ENCODE measurements around the gene EDAR. TPM values are rescaled to one million over a fixed set of nuclear protein-coding genes. Genes with fewer than 3 reads are reported as not detected.

Gene EDAR
- total RNA-seq, 5 donors from 2014 or later (not counting 1 experiment from before 2014, with no cell fraction given): 5.2 to 15.6 (median 7.4) TPM

GRCh38 chr2:108994178-108994577 is 5.2 kb upstream of the EDAR start:
- H3K27me3 Mint-ChIP-seq: peaks cover 0 to under 1% of the 10 kb centered on the region in 2 donors
- H3K4me3 Mint-ChIP-seq: no peak overlapping the region

GRCh38 chr2:108993095-108993937 is 4.3 kb upstream of the EDAR start:
- no peak overlapping the region for H3K27ac Mint-ChIP-seq
- peaks cover 0 to 12% of the 10 kb centered on the region in 2 experiments for H3K27me3 ChIP-seq (replicated peaks in 1 of 2; ENCODE audit: control insufficient read depth in 2 of 2, extremely low read depth in 1 of 2, insufficient read depth in 2 of 2, low read length in 1 of 2)
- no peaks in the 10 kb centered on the region for H3K36me3 ChIP-seq (ENCODE audit: control insufficient read depth in 2 of 2, extremely low read depth in 1 of 2, insufficient read depth in 1 of 2, low read length in 1 of 2)
- H3K9me3 ChIP-seq: no peaks in the 10 kb centered on the region
- no peaks in the 10 kb centered on the region for H3K9me3 Mint-ChIP-seq
- H3K4me3 Mint-ChIP-seq: no peak overlapping the region
- peaks cover 17 to 36% (median 26%) of the 10 kb centered on the region in 3 donors for H3K4me1 Mint-ChIP-seq
- no peak for ATAC-seq (replicated peaks in 1 of 4)
- CTCF ChIA-PET: interaction anchor here in 1 of 2 donors (0.6 kb wide), 1 partner anchor 16 kb away, joined by 3 read pairs; no protein-coding TSS in a partner anchor
- no peak for DNase-seq
- H3K36me3 Mint-ChIP-seq: no peaks in the 10 kb centered on the region
- no peak overlapping the region for H3K4me3 ChIP-seq (ENCODE audit: control insufficient read depth in 1 of 2, extremely low read depth in 1 of 2, low read length in 1 of 2)
- peaks cover 7 to 22% of the 10 kb centered on the region in 2 experiments for H3K4me1 ChIP-seq (ENCODE audit: control insufficient read depth in 1 of 2, extremely low read depth in 1 of 2, insufficient read depth in 2 of 2, low read length in 2 of 2)
- H3K27ac ChIP-seq (ENCODE audit: low read length): no peak overlapping the region
- peaks cover 0 to 3% of the 10 kb centered on the region in 2 donors for H3K27me3 Mint-ChIP-seq
- 89% methylated on average over 7 of the region's 8 CpGs for WGBS (ENCODE audit: insufficient coverage)
- POLR2A ChIA-PET: interaction anchor here in 1 of 2 donors (0.6 kb wide), 1 partner anchor 369 kb away, joined by 3 read pairs; no protein-coding TSS in a partner anchor

More at GRCh38 chr2:108994178-108994577, 5.2 kb upstream of the EDAR start:
- no peak for DNase-seq
- Histone ChIP-seq H3K27ac (ENCODE audit: low read length) (no peak overlapping the region), H3K9me3 (no peaks in the 10 kb centered on the region), H3K4me1 (ENCODE audit: control insufficient read depth in 1 of 2, extremely low read depth in 1 of 2, insufficient read depth in 2 of 2, low read length in 2 of 2) (peaks cover 7 to 13% of the 10 kb centered on the region in 2 experiments), H3K36me3 (ENCODE audit: control insufficient read depth in 2 of 2, extremely low read depth in 1 of 2, insufficient read depth in 1 of 2, low read length in 1 of 2) (no peaks in the 10 kb centered on the region), H3K27me3 (replicated peaks in 1 of 2; ENCODE audit: control insufficient read depth in 2 of 2, extremely low read depth in 1 of 2, insufficient read depth in 2 of 2, low read length in 1 of 2) (peaks cover 0 to 3% of the 10 kb centered on the region in 2 experiments), H3K4me3 (ENCODE audit: control insufficient read depth in 1 of 2, extremely low read depth in 1 of 2, low read length in 1 of 2) (no peak overlapping the region)
- peaks cover 13 to 34% (median 17%) of the 10 kb centered on the region in 3 donors for H3K4me1 Mint-ChIP-seq
- no peak overlapping the region for H3K27ac Mint-ChIP-seq
- no peak for ATAC-seq (replicated peaks in 1 of 4)
- ChIA-PET POLR2A (no interaction called here), CTCF (interaction anchor here in 1 of 2 donors (0.6 kb wide), 1 partner anchor 9 kb away, joined by 6 read pairs; no protein-coding TSS in a partner anchor)
- no peaks in the 10 kb centered on the region for H3K36me3 Mint-ChIP-seq
- no CpG with 5 or more reads among the region's 6 CpGs for WGBS (ENCODE audit: insufficient coverage)
- H3K9me3 Mint-ChIP-seq: no peaks in the 10 kb centered on the region

GRCh38 chr2:108988076-108988795 is 784 bp downstream of the EDAR start:
- Mint-ChIP-seq H3K4me3 (peak overlapping the region; percentile 85 to 94 (median 88)), H3K27me3 (peaks cover 0 to 10% of the 10 kb centered on the region in 2 donors), H3K27ac (peak overlapping the region; percentile 90 to 93), H3K36me3 (no peaks in the 10 kb centered on the region), H3K4me1 (peaks cover 54 to 78% (median 70%) of the 10 kb centered on the region in 3 donors), H3K9me3 (no peaks in the 10 kb centered on the region)
- CTCF ChIA-PET: interaction anchor here (0.8 to 1.0 kb wide), 5 partner anchors 39 to 522 kb away, joined by 3 to 4 read pairs (median 3); no protein-coding TSS in a partner anchor
- ATAC-seq (replicated peaks in 1 of 4) (peak; percentile 35 to 47 (median 42)), DNase-seq (peak in 5 of 35 experiments; percentile 9 to 28 (median 18))
- H3K9me3 ChIP-seq: no peaks in the 10 kb centered on the region
- no peak overlapping the region for H3K27ac ChIP-seq (ENCODE audit: low read length)
- peak overlapping the region; percentile 49 to 71 for H3K4me3 ChIP-seq (ENCODE audit: control insufficient read depth in 1 of 2, extremely low read depth in 1 of 2, low read length in 1 of 2)
- 61% methylated on average over 18 of the region's 19 CpGs for WGBS (ENCODE audit: insufficient coverage)
- POLR2A ChIA-PET: no interaction called here
- peaks cover 0 to 3% of the 10 kb centered on the region in 2 donors for H3K36me3 ChIP-seq (ENCODE audit: control insufficient read depth in 2 of 2, extremely low read depth in 1 of 2, insufficient read depth in 1 of 2, low read length in 1 of 2)
- peaks cover 24 to 51% of the 10 kb centered on the region in 2 experiments for H3K4me1 ChIP-seq (ENCODE audit: control insufficient read depth in 1 of 2, extremely low read depth in 1 of 2, insufficient read depth in 2 of 2, low read length in 2 of 2)
- peaks cover 0 to 24% of the 10 kb centered on the region in 2 experiments for H3K27me3 ChIP-seq (replicated peaks in 1 of 2; ENCODE audit: control insufficient read depth in 2 of 2, extremely low read depth in 1 of 2, insufficient read depth in 2 of 2, low read length in 1 of 2)

GRCh38 chr2:108986916-108987510 is 2.0 kb downstream of the EDAR start:
- ChIA-PET POLR2A (interaction anchor here in 1 of 2 donors (0.7 kb wide), 1 partner anchor 29 kb away, joined by 4 read pairs; no protein-coding TSS in a partner anchor), CTCF (interaction anchor here (0.8 to 1.7 kb wide), 6 partner anchors 27 to 133 kb away, joined by 3 to 6 read pairs (median 3); no protein-coding TSS in a partner anchor)
- DNase-seq: peak in 34 of 35 experiments; percentile 9 to 77 (median 46)
- Mint-ChIP-seq H3K4me1 (peaks cover 59 to 78% (median 71%) of the 10 kb centered on the region in 3 donors), H3K4me3 (peak overlapping the region; percentile 85 to 94 (median 88)), H3K9me3 (no peaks in the 10 kb centered on the region), H3K27ac (peak overlapping the region; percentile 79 to 90), H3K36me3 (no peaks in the 10 kb centered on the region), H3K27me3 (peaks cover 0 to 10% of the 10 kb centered on the region in 2 donors)
- peak; percentile 45 to 81 (median 70) for ATAC-seq (replicated peaks in 1 of 4)
- Histone ChIP-seq H3K9me3 (no peaks in the 10 kb centered on the region), H3K27ac (ENCODE audit: low read length) (no peak overlapping the region), H3K4me1 (ENCODE audit: control insufficient read depth in 1 of 2, extremely low read depth in 1 of 2, insufficient read depth in 2 of 2, low read length in 2 of 2) (peaks cover 24 to 45% of the 10 kb centered on the region in 2 experiments), H3K4me3 (ENCODE audit: control insufficient read depth in 1 of 2, extremely low read depth in 1 of 2, low read length in 1 of 2) (peak overlapping the region; percentile 3 to 52), H3K36me3 (ENCODE audit: control insufficient read depth in 2 of 2, extremely low read depth in 1 of 2, insufficient read depth in 1 of 2, low read length in 1 of 2) (peaks cover 0 to 3% of the 10 kb centered on the region in 2 donors), H3K27me3 (replicated peaks in 1 of 2; ENCODE audit: control insufficient read depth in 2 of 2, extremely low read depth in 1 of 2, insufficient read depth in 2 of 2, low read length in 1 of 2) (peaks cover 0 to 24% of the 10 kb centered on the region in 2 experiments)
- 55% methylated on average over 5 of the region's 7 CpGs for WGBS (ENCODE audit: insufficient coverage)

- H3K27ac Mint-ChIP-seq: peak overlapping the region in 1 of 2 donors; percentile 61
- Histone ChIP-seq H3K9me3 (no peaks in the 10 kb centered on the region), H3K27ac (ENCODE audit: low read length) (no peak overlapping the region), H3K27me3 (replicated peaks in 1 of 2; ENCODE audit: control insufficient read depth in 2 of 2, extremely low read depth in 1 of 2, insufficient read depth in 2 of 2, low read length in 1 of 2) (peaks cover 0 to 19% of the 10 kb centered on the region in 2 experiments), H3K4me1 (ENCODE audit: control insufficient read depth in 1 of 2, extremely low read depth in 1 of 2, insufficient read depth in 2 of 2, low read length in 2 of 2) (peaks cover 30 to 48% of the 10 kb centered on the region in 2 experiments), H3K4me3 (ENCODE audit: control insufficient read depth in 1 of 2, extremely low read depth in 1 of 2, low read length in 1 of 2) (peak overlapping the region in 1 of 2 donors; percentile 6), H3K36me3 (ENCODE audit: control insufficient read depth in 2 of 2, extremely low read depth in 1 of 2, insufficient read depth in 1 of 2, low read length in 1 of 2) (peaks cover 0 to 3% of the 10 kb centered on the region in 2 donors)
- DNase-seq (no peak), ATAC-seq (replicated peaks in 1 of 4) (no peak)
- POLR2A ChIA-PET: no interaction called here
- CTCF ChIA-PET: no interaction called here
- H3K36me3 Mint-ChIP-seq: no peaks in the 10 kb centered on the region
- H3K27me3 Mint-ChIP-seq: peaks cover 0 to 7% of the 10 kb centered on the region in 2 donors
- H3K9me3 Mint-ChIP-seq: no peaks in the 10 kb centered on the region
- H3K4me1 Mint-ChIP-seq: peaks cover 72 to 85% (median 81%) of the 10 kb centered on the region in 3 donors
- 88% methylated on average over 10 of the region's 13 CpGs for WGBS (ENCODE audit: insufficient coverage)
- H3K4me3 Mint-ChIP-seq: peak overlapping the region in 1 of 3 donors; percentile 46
These were observed 5.4 kb downstream of the EDAR start for GRCh38 chr2:108983610-108984009.
